WERI-Rb-1 (cell line): ENCODE data around the gene SNCAIP.

Source experiments
- DNase-seq: peaks from one replicate; pipeline ENCODE4 v3.0.0-alpha.2; 2020
- H3K27ac ChIP-seq: fragments of 250-450 bp; sonication (Bioruptor Pico); 2 replicates; pipeline ENCODE4 v1.5.1; 2020; ENCODE audit warnings: mild to moderate bottlenecking, moderate library complexity
- H3K27me3 ChIP-seq: fragments of 250-450 bp; sonication (Bioruptor Pico); 2 replicates; pipeline ENCODE4 v1.5.1; 2021; ENCODE audit warnings: mild to moderate bottlenecking, low read depth, moderate library complexity; ENCODE audit not compliant: insufficient read depth, severe bottlenecking
- H3K36me3 ChIP-seq: fragments of 250-450 bp; sonication (Bioruptor Pico); 2 replicates; pipeline ENCODE4 v1.5.1; 2020; ENCODE audit warnings: mild to moderate bottlenecking, moderate library complexity
- H3K4me3 ChIP-seq: 2 replicates; pipeline ENCODE4 v1.5.1; 2011; ENCODE audit warnings: low read depth, mild to moderate bottlenecking, control low read depth, low read length
- H3K9me3 ChIP-seq: fragments of 250-450 bp; sonication (Bioruptor Pico); 2 replicates; pipeline ENCODE4 v1.5.1; 2021; ENCODE audit warnings: mild to moderate bottlenecking, moderate library complexity; ENCODE audit not compliant: severe bottlenecking
- TF ChIP-seq, protein P1 (sequence below): IDR thresholded peaks from 2 replicates; pipeline ENCODE4 v1.5.1; 2011; ENCODE audit warnings: low read depth, mild to moderate bottlenecking, control low read depth, inconsistent platforms, low read length

SNCAIP gene

GRCh38 chr5:122330881-122331280 is 18.8 kb downstream of the SNCAIP start:
- no peak overlapping the region for H3K27ac ChIP-seq
- no peak overlapping the region for H3K4me3 ChIP-seq
- TF ChIP-seq, protein P1, sequence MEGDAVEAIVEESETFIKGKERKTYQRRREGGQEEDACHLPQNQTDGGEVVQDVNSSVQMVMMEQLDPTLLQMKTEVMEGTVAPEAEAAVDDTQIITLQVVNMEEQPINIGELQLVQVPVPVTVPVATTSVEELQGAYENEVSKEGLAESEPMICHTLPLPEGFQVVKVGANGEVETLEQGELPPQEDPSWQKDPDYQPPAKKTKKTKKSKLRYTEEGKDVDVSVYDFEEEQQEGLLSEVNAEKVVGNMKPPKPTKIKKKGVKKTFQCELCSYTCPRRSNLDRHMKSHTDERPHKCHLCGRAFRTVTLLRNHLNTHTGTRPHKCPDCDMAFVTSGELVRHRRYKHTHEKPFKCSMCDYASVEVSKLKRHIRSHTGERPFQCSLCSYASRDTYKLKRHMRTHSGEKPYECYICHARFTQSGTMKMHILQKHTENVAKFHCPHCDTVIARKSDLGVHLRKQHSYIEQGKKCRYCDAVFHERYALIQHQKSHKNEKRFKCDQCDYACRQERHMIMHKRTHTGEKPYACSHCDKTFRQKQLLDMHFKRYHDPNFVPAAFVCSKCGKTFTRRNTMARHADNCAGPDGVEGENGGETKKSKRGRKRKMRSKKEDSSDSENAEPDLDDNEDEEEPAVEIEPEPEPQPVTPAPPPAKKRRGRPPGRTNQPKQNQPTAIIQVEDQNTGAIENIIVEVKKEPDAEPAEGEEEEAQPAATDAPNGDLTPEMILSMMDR: no peak
- DNase-seq: no peak
- H3K9me3 ChIP-seq: no peaks in the 10 kb centered on the region
- no peaks in the 10 kb centered on the region for H3K36me3 ChIP-seq
- no peaks in the 10 kb centered on the region for H3K27me3 ChIP-seq

GRCh38 chr5:122332599-122333555 is 20.8 kb downstream of the SNCAIP start:
- no peaks in the 10 kb centered on the region for H3K9me3 ChIP-seq
- H3K4me3 ChIP-seq: no peak overlapping the region
- H3K27ac ChIP-seq: no peak overlapping the region
- H3K27me3 ChIP-seq: no peaks in the 10 kb centered on the region
- no peak for DNase-seq
- TF ChIP-seq, protein P1: no peak
- no peaks in the 10 kb centered on the region for H3K36me3 ChIP-seq

DNA sequence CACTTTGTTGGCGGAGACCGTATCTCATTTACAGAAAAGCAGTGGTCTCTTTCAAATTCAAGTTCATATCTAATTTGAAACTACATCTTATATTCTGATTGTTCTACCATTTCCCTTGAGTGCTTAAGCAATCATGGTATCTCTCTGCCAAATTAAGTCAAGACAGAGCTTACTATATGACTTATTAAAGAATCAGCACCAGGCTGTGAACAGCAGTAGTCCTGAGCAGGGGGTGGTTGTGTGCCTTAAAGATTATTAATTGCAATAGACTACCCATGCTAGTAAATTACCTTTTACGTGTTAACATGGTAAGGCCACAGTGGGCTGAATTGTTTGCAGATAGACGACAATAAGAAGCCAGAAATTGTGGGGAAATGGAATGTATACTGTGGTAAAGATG is 21.5 kb downstream of the SNCAIP start:
- no peak for DNase-seq
- Histone ChIP-seq H3K27ac (no peak overlapping the region), H3K36me3 (no peaks in the 10 kb centered on the region), H3K4me3 (no peak overlapping the region), H3K27me3 (no peaks in the 10 kb centered on the region), H3K9me3 (no peaks in the 10 kb centered on the region)
- TF ChIP-seq, protein P1: no peak

- H3K36me3 ChIP-seq: no peaks in the 10 kb centered on the region
- no peaks in the 10 kb centered on the region for H3K27me3 ChIP-seq
- TF ChIP-seq, protein P1: no peak
- DNase-seq: no peak
- H3K27ac ChIP-seq: no peak overlapping the region
- no peak overlapping the region for H3K4me3 ChIP-seq
- no peaks in the 10 kb centered on the region for H3K9me3 ChIP-seq
Measured at GRCh38 chr5:122339591-122339990, 27.6 kb downstream of the SNCAIP start.

GRCh38 chr5:122341087-122341486 is 29.1 kb downstream of the SNCAIP start:
- H3K36me3 ChIP-seq: no peaks in the 10 kb centered on the region
- H3K27ac ChIP-seq: no peak overlapping the region
- no peaks in the 10 kb centered on the region for H3K9me3 ChIP-seq
- TF ChIP-seq, protein P1: no peak
- no peak for DNase-seq
- no peak overlapping the region for H3K4me3 ChIP-seq
- no peaks in the 10 kb centered on the region for H3K27me3 ChIP-seq

DNA sequence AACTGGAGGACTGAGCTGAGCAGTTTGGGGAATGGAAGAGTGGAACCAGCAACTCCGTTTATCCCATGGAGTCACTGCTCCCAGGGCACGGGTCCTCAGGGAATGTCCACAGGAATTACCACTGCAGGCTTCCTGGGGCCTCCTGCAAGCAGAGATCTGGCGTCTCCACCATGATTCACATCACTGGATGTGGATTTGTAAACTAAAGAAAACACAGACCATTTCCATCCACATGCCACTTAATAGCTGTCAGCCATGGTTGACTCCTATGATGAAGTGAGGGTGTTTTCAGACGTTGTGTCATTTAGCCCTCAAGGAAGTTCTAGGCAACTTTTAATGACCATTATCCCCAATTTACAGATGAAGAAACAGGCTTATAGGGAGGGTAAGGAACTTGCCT is 30.2 kb downstream of the SNCAIP start:
- H3K27ac ChIP-seq: no peak overlapping the region
- TF ChIP-seq, protein P1: no peak
- no peaks in the 10 kb centered on the region for H3K27me3 ChIP-seq

More for the DNA sequence above, 30.2 kb downstream of the SNCAIP start:
- H3K9me3 ChIP-seq: no peaks in the 10 kb centered on the region
- no peak overlapping the region for H3K4me3 ChIP-seq
- H3K36me3 ChIP-seq: no peaks in the 10 kb centered on the region
- no peak for DNase-seq
